BJ (cell line): ENCODE results near the gene MVK. TPM values are rescaled to one million over a fixed set of nuclear protein-coding genes. Genes with fewer than 3 reads are reported as not detected.

Experiments used
- CTCF ChIA-PET: fragments of 350-600 bp; formaldehyde crosslinking; extraction: SDS; loops from one replicate; lab custom pipeline; 2021; ENCODE audit warnings: antibody characterized with exemption, inconsistent platforms; lab: Yijun Ruan, JAX
- POLR2A ChIA-PET: fragments of 300-600 bp; sonication (Branson Sonifier 250); formaldehyde crosslinking; extraction: SDS; loops from one replicate; lab custom pipeline; 2021; ENCODE audit warnings: antibody characterized with exemption; lab: Charles Lee
- DNase-seq: peaks from one replicate; pipeline ENCODE4 v3.0.0-alpha.2; 2011; ENCODE audit warnings: low read depth
- H3K27me3 ChIP-seq: 2 replicates; pipeline ENCODE4 v1.6.0; 2011; ENCODE audit warnings: low read length; ENCODE audit not compliant: control insufficient read depth, insufficient read depth
- H3K36me3 ChIP-seq: 2 replicates; pipeline ENCODE4 v1.5.1; 2011; ENCODE audit warnings: low read length; ENCODE audit not compliant: control insufficient read depth, insufficient read depth
- H3K4me3 ChIP-seq: 2 replicates; pipeline ENCODE4 v1.5.1; 2011; ENCODE audit warnings: low read depth, mild to moderate bottlenecking, control low read depth, low read length
- CTCF ChIP-seq: IDR thresholded peaks from 2 replicates; pipeline ENCODE4 v1.5.1; 2011; ENCODE audit warnings: low read depth, mild to moderate bottlenecking, control low read depth, inconsistent platforms, low read length, moderate library complexity; ENCODE audit not compliant: insufficient read depth
- polyA plus RNA-seq: library from polyadenylated mRNA; depleted of rRNA; stranded (reverse); fragments of >200 nt; gene quantifications from 2 replicates; pipeline ENCODE4 v1.2.3, GENCODE V29; 2011

MVK gene
- polyA plus RNA-seq, 1 experiment, result 7.5 TPM

DNA sequence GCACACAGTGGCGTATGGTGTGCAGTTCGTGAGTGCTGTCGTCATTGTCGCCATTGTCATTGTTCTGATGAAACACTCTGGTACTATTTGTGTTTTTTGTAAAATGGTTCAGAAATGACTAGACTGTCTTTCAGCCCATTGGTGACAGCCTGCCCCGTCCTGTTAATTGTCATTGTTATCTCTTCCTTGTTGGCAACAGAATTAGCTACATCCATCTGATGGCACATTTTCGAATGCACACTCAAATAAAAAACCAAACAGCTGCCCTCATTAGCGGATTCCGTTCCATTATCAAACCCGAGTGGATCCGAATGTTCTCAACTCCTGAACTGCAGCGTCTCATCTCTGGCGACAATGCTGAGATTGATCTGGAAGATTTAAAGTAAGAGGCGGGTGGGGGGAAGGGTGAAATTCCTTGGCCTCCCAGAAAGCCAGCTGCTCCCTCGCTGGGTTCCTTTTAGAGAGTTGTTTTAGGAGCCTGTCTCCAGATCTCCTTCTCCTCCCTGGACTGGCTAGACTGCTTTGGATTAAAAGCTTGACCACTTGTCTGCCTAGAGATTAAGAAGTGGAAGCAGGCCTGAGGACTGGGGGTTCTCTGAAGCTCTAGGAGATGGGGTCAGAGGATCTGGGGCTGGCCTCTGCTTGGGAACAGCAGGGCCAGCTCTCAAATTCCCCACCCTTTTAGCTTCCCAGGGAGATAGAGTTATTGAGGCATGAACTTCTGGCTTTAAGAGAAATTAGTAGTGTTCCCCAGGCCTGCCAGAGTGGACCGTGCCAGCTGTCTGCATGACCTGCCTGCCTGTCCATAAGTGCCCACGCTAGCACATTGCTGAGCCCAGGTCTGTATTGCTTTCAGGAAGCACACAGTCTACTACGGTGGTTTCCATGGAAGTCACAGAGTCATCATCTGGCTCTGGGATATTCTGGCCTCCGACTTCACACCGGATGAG is 43.6 kb upstream of the MVK start:
- no peak for TF ChIP-seq CTCF
- ChIA-PET CTCF (interaction anchor here (0.8 to 1.1 kb wide), 2 partner anchors 9 to 16 kb away, joined by 3 read pairs; no protein-coding TSS in a partner anchor), POLR2A (no interaction called here)
- Histone ChIP-seq H3K27me3 (no peaks in the 10 kb centered on the region), H3K4me3 (no peak overlapping the region), H3K36me3 (peaks cover 14% of the 10 kb centered on the region)
- no peak for DNase-seq

- Histone ChIP-seq H3K27me3 (no peaks in the 10 kb centered on the region), H3K36me3 (peaks cover 15% of the 10 kb centered on the region), H3K4me3 (no peak overlapping the region)
- no peak for TF ChIP-seq CTCF
- DNase-seq, result no peak
- CTCF ChIA-PET, result interaction anchor here (1.8 kb wide), 1 partner anchor 12 kb away, joined by 4 read pairs; no protein-coding TSS in a partner anchor
- POLR2A ChIA-PET, result no interaction called here
Measured at GRCh38 chr12:109531411-109531810, 42.2 kb upstream of the MVK start.

- Histone ChIP-seq H3K4me3 (no peak overlapping the region), H3K36me3 (peaks cover 13% of the 10 kb centered on the region), H3K27me3 (no peaks in the 10 kb centered on the region)
- no peak for TF ChIP-seq CTCF
- ChIA-PET POLR2A (no interaction called here), CTCF (interaction anchor here (1.8 kb wide), 1 partner anchor 14 kb away, joined by 4 read pairs; no protein-coding TSS in a partner anchor)
- DNase-seq, result no peak
Measured at GRCh38 chr12:109532721-109533486, 40.7 kb upstream of the MVK start.

DNA sequence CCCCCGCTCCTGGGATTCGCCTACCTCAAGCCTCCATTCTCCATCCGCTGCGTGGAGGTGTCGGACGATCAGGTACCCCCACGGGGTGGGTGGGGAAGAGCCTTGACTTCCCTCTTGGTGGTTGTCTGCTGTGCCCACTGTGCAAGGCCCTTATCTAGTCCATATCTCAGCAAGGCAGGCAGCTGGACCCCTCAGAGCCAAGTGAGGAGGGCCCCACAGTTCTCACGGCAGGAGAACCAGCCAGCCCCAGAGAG is 40.2 kb upstream of the MVK start:
- Histone ChIP-seq H3K36me3 (peaks cover 13% of the 10 kb centered on the region), H3K27me3 (no peaks in the 10 kb centered on the region), H3K4me3 (no peak overlapping the region)
- ChIA-PET CTCF (no interaction called here), POLR2A (no interaction called here)
- DNase-seq, result no peak
- TF ChIP-seq CTCF, result no peak

DNA sequence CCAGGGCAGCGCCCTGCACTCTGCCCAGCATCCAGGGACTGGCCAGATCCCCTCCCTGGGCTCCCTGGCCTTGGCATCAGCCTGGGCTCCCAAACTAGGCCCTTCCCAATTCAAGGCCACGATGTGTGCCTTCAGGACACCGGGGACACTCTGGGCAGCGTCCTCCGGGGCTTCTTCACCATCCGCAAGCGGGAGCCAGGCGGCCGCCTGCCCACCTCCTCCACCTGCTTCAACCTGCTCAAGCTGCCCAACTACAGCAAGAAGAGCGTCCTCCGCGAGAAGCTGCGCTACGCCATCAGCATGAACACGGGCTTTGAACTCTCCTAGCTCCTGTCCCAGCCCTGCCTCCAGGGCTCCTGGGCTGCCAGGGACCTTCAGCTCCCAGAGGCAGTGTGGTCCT is 39.1 kb upstream of the MVK start:
- ChIA-PET POLR2A (no interaction called here), CTCF (no interaction called here)
- no peak for TF ChIP-seq CTCF
- H3K36me3 ChIP-seq, result peaks cover 13% of the 10 kb centered on the region
- no peaks in the 10 kb centered on the region for H3K27me3 ChIP-seq
- no peak for DNase-seq
- no peak overlapping the region for H3K4me3 ChIP-seq
